ENCODE results near the gene MSANTD7.
"Not testable (repeated sequence)": the region's sequence is repeated elsewhere in the genome, so short reads cannot be mapped to it uniquely, and the experiment has no call there.

MSANTD7 gene
- long read RNA-seq, donor 1, full-length matches to known transcripts = 3 of 3 reads
- long read RNA-seq, donor 1, partial matches to known transcripts = 0 of 3 reads
- long read RNA-seq, donor 1, other reads (novel, unspliced or antisense) = 0 of 3 reads
- long read RNA-seq, donor 2, full-length matches to known transcripts = 4 of 4 reads
- long read RNA-seq, donor 2, partial matches to known transcripts = 0 of 4 reads
- long read RNA-seq, donor 2, other reads (novel, unspliced or antisense) = 0 of 4 reads
- long read RNA-seq, donor 3, full-length matches to known transcripts = 2 of 2 reads
- long read RNA-seq, donor 3, partial matches to known transcripts = 0 of 2 reads
- long read RNA-seq, donor 3, other reads (novel, unspliced or antisense) = 0 of 2 reads
- long read RNA-seq, donor 4, full-length matches to known transcripts = 4 of 4 reads
- long read RNA-seq, donor 4, partial matches to known transcripts = 0 of 4 reads
- long read RNA-seq, donor 4, other reads (novel, unspliced or antisense) = 0 of 4 reads
- long read RNA-seq, donor 5, full-length matches to known transcripts = 2 of 2 reads
- long read RNA-seq, donor 5, partial matches to known transcripts = 0 of 2 reads
- long read RNA-seq, donor 5, other reads (novel, unspliced or antisense) = 0 of 2 reads
- long read RNA-seq, donor 6 = 0 reads
- long read RNA-seq, donor 7, full-length matches to known transcripts = 4 of 9 reads
- long read RNA-seq, donor 7, partial matches to known transcripts = 5 of 9 reads
- long read RNA-seq, donor 7, other reads (novel, unspliced or antisense) = 0 of 9 reads
- long read RNA-seq, donor 8, full-length matches to known transcripts = 3 of 3 reads
- long read RNA-seq, donor 8, partial matches to known transcripts = 0 of 3 reads
- long read RNA-seq, donor 8, other reads (novel, unspliced or antisense) = 0 of 3 reads

- peak; percentile 98 for DNase-seq
Observed at GRCh38 chr10:14837757-14838581, at the start of gene MSANTD7, which contains the start of the genes CDNF and HSPA14. Gene MSANTD7 (plus strand): TSS chr10:14838306. CDS start chr10:14842285, 3,979 bp downstream. Gene CDNF (minus strand): TSS chr10:14838037. CDS start chr10:14837946, 91 bp downstream. Gene HSPA14 (plus strand): TSS chr10:14838306. CDS start chr10:14838403, 97 bp downstream.

- DNase-seq = no peak
Observed at GRCh38 chr10:14798636-14799035, 39.5 kb upstream of the MSANTD7 start.

GRCh38 chr10:14800397-14800796 is 37.7 kb upstream of the MSANTD7 start:
- no peak for DNase-seq

- DNase-seq = no peak
Observed at GRCh38 chr10:14801723-14802122, 36.4 kb upstream of the MSANTD7 start.

GRCh38 chr10:14803827-14804226 is 34.3 kb upstream of the MSANTD7 start:
- DNase-seq = no peak

GRCh38 chr10:14806318-14806717 is 31.8 kb upstream of the MSANTD7 start:
- no peak for DNase-seq

- no peak for DNase-seq
Observed at GRCh38 chr10:14810969-14811953, 26.8 kb upstream of the MSANTD7 start.

GRCh38 chr10:14812271-14812670 is 25.8 kb upstream of the MSANTD7 start:
- no peak for DNase-seq

- DNase-seq = no peak
Observed at GRCh38 chr10:14815681-14816080, 22.4 kb upstream of the MSANTD7 start.

- not testable (repeated sequence) for DNase-seq
Observed at GRCh38 chr10:14816717-14817116, 21.4 kb upstream of the MSANTD7 start.

- DNase-seq = no peak
Observed at GRCh38 chr10:14820010-14820774, 17.9 kb upstream of the MSANTD7 start.

GRCh38 chr10:14820775-14821154 is 17.3 kb upstream of the MSANTD7 start:
- DNase-seq = no peak

- DNase-seq = no peak
Observed at GRCh38 chr10:14821635-14822375, 16.3 kb upstream of the MSANTD7 start.

GRCh38 chr10:14822879-14823755 is 15.0 kb upstream of the MSANTD7 start:
- DNase-seq = no peak

GRCh38 chr10:14823966-14824365 is 14.1 kb upstream of the MSANTD7 start:
- no peak for DNase-seq

- no peak for DNase-seq
Observed at GRCh38 chr10:14826076-14826829, 11.9 kb upstream of the MSANTD7 start.

GRCh38 chr10:14833106-14833505 is 5.0 kb upstream of the MSANTD7 start:
- no peak for DNase-seq

Data from right kidney (tissue), 9 donors.